HUDEP-2 (cell line): ENCODE measurements around the gene MARCHF5.
A peak's percentile ranks its signal among the peaks of the same experiment; 100 is the strongest.

Source experiments
- DNase-seq, 76 experiments: peaks; one replicate each; lab custom pipeline; 2025; ENCODE audit not compliant: unreplicated experiment in 76 of 76; lab: John Stamatoyannopoulos, UW

MARCHF5 gene, protein sequence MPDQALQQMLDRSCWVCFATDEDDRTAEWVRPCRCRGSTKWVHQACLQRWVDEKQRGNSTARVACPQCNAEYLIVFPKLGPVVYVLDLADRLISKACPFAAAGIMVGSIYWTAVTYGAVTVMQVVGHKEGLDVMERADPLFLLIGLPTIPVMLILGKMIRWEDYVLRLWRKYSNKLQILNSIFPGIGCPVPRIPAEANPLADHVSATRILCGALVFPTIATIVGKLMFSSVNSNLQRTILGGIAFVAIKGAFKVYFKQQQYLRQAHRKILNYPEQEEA

GRCh38 chr10:92290837-92291615 lies at the start of gene MARCHF5, which contains the start of gene CPEB3:
MARCHF5 (plus strand) TSS chr10:92291167; CDS start chr10:92291495, 328 bp downstream.
CPEB3 (minus strand) TSS chr10:92291078; CDS start chr10:92240350, 50,728 bp downstream.
- DNase-seq = peak; percentile 19 to 94 (median 87)

- DNase-seq = no peak
These were observed 49.5 kb upstream of the MARCHF5 start for GRCh38 chr10:92241501-92241900.

DNA sequence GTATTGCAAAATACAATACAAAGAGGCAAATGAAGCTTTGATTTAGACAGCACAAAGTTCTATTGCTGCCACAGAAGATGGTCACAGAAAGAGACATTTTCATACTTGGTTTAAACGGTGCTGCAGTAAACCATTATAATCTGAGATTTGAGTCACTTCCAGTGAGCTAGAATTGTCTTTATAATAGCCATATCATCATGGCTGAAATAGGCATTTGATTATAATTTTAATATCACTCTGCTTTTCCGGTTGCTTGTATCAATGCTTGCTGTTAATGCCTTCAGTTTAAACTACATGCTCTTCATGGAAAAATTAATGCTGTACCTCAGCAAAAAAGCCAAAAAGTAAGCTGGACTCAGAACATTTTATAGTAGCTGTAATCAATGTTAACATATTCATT lies 48.6 kb upstream of the MARCHF5 start:
- no peak for DNase-seq

DNA sequence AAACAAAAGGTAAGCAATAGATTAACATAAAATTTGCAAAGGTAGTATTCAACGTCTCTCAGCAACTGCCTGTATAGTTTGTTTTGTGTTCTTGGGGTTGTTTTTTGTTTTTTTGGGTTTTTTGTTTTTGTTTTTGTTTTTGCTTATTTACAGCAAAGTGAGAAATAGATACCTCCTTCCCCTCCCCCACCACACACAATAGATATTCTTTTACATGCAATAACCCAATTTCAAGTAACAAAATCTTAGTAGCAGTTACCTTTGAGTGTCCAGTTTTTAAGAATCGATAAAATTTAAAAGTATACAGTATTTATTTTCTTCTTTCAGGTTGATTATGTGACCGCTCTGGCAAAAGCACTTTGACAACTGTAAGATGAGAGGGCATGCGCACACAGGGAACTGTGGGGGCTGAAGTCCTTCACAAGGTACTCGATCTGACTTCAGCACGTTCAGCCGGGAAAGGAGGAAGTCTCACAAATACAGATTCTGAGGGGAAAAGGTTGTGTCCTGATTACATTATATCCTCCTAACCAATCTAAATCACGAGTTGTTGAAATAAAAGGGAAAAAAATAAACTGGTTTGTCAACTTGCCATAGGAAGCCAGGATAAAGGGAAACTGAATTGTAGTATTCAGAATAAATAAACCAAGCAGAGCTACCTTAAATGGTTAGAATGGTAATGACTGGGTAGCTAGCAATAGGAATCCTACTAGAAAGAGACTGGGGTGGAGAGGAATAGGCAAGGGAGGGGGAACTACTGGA lies 47.9 kb upstream of the MARCHF5 start:
- peak in 49 of 76 experiments; percentile 1 to 66 (median 30) for DNase-seq

DNA sequence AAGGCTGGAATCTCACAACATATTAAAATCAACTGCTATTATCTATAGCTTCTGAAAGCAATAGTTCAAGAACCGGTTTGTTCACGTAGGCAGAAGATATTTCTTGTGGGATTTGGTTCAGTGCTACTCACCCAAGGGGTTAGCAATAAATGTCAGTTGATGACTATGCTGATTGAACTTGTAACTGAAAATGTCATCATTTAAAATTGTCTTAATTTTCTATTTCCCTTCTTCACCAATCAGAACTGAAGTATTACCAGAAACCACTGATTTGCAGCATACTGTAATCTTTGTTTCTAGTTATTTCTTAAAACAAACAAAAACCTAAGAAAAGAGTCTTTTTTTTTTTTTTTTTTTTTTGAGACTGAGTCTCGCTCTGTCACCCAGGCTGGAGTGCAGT lies 46.2 kb upstream of the MARCHF5 start:
- no peak for DNase-seq

DNA sequence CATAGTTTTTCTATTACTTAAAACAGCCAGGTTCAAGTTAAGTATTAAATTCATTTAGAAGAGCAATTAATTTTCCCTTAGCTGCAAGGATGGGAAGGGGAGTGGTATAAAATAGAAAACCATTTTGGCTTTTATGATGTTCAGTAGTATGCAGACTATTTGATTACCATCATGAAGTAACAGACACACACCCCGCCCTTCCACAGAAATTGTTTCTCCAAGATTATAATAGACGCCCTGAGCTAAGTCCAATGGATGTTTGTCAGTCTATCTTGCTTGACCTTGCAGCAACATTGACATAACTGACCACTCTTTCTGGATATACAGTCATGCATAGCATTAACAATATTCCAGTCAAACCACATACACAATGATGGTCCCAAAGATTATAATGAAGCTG lies 42.4 kb upstream of the MARCHF5 start:
- no peak for DNase-seq

DNA sequence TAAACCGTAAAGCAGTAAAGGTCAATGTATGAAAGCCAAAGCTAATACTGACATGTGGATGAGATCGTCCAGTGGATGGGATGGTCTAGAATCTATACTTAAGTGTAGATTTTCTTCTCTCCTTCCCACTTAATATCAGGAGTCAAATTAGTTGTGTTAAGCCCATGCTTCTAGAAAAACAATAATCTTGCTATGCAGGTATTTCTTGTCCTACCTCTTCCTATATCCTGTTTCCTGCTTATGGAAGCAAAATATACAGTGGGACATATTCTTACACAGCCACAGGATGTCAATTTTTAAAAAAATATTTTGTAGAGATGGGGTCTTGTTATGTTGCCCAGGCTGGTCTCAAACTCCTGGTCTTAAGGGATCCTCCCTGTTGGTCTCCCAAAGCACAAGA lies 27.6 kb upstream of the MARCHF5 start:
- no peak for DNase-seq

- DNase-seq = no peak
These were observed 26.7 kb upstream of the MARCHF5 start for GRCh38 chr10:92264249-92264648.

GRCh38 chr10:92265687-92266258 lies 25.2 kb upstream of the MARCHF5 start:
- no peak for DNase-seq

DNA sequence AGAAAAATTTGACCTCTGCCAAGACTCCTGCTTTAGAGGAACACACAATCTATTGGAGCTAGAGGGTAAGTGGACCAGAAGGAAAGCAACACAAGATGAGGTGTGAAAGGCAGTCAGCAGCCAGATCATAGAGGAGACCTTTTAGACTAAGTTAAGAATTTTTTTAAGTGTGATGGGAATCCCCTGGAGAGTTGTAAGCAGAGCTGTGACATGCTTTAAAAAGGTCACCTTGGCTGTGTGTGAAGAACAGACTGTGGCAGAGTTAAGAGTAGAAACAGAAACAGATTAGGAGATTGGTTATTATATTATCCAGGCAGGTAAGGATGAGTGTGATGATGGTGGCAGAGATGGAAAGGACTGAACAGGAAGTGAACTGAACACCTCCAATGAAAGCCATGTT lies 23.6 kb upstream of the MARCHF5 start:
- DNase-seq = no peak

- DNase-seq = no peak
These were observed 22.2 kb upstream of the MARCHF5 start for GRCh38 chr10:92268748-92269147.

DNA sequence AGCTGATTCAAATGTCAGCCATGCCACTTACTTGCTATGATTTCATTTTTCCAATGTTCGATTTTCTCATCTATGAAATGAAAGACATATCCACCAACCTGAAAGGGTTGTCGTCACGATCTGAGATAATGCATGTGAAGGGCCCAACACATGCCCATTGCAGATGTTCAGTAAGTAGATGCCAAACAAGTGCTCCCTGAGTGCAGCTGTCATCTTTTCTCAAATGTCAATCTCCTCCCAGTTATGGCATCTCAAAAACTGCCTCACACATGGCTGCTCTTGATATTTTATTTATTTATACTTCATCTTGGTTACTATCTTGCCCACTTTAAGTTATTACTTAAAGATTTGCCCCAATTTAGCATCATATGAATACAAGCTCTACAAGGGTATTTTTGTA lies 16.9 kb upstream of the MARCHF5 start:
- no peak for DNase-seq

DNA sequence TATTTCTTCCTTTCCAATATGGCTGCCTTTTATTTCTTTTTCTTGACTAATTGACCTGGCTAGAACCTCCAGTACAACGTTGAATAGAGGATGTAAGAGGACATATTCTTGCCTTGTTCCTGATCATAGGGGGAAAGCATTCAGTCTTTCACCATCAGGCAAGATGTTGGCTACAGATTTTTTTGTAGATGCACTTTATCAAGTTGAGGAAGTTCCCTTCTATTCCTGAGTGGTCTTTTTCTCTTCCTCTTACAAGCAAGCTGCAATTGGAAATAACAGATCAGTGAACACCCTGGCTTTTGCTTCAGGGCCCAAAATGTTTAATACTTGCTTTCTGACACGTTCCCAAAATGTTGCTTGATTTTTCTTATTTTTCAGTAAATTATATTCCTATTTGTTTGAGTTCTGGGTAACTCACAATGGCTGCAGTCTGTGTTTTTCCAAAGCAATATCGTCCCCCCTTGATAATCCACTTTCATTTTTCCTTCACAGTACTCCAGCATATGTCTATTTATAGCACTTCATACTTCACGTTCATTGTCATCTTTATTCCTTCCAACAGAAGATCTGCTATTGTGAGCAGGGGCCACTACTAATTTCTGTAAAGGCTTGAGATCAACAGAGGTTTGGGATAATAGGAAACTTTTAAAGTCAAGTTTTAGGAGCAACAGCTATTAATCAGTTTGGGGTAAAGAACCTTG lies 11.8 kb upstream of the MARCHF5 start:
- DNase-seq = no peak

DNA sequence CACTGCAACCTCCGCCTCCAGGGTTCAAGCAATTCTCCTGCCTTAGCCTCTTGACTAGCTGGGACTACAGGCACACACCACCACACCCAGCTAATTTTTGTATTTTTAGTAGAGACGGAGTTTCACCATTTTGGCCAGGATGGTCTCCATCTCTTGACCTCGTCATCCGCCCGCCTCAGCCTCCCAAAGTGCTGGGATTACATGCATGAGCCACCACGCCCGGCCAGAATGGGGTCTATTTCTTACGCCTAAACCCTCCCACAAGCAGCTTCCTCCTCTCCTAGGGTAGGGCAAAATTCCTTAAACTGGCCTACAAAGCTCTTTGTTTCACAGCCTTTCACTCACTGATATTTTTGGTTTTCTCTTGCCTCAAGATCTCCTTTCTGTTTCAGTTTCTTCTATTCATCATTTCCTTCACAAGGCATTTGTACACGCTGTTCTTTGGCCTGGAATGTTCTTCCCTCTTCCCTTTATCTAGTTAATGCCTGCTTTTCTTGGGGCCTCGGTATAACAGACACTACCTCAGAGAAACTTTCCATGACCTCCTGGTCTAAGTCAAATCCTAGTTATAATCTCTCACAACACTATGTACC lies 6.8 kb upstream of the MARCHF5 start:
- DNase-seq = no peak

- DNase-seq = peak in 28 of 76 experiments; percentile 2 to 56 (median 28)
These were observed 711 bp upstream of the MARCHF5 start for GRCh38 chr10:92290076-92290836.

- peak in 11 of 76 experiments; percentile 12 to 50 (median 25) for DNase-seq
These were observed 574 bp downstream of the MARCHF5 start for GRCh38 chr10:92291616-92291865.

DNA sequence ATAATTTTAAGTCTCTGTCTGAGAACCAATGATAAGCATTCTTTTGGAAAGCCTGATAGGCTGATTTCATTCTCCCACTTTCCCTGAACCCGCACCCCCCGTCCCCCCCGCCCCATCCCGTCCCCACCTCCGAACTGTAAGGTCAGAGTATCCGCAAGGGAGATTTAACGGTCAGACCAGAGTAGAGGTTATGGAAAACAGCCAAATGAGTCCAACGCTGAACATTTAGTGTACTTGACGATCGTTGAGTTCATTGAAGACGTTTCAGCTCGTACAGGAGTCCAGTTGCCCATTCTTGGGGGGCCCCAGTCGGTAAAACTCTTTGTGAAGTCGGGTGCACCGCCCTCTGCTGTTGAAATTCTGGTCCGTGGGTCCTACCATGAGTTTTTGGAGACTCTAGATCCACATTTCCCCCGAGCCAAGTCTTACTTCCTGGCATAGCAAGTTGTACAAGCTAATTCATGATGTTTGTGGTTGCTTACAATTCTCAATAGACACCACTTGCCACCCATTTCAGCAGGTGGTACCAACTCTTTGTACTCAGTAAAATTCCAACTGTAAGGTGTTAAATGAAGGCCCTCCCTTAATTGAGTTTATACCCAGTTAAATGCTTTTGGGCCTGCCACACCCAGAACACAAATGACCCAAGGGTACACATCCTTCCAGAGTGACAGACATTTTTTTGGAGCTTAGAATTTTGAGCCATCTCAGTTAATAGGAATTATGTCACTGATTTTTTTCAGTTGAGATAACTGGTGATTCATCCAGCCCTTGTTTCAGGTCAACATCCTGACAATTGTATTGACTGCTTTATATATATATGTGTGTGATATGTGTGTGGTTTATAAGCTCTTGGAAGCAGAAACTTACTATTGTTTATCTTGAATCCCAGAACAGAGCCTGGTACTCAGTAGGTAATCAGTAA lies 1.2 kb downstream of the MARCHF5 start:
- peak in 53 of 76 experiments; percentile 2 to 68 (median 25) for DNase-seq

- DNase-seq = no peak
These were observed 7.5 kb downstream of the MARCHF5 start for GRCh38 chr10:92298487-92298886.
